Hepatocyte (in vitro differentiated cells): Measurements from ENCODE around the gene CDH12. TPM values are rescaled to one million over a fixed set of nuclear protein-coding genes. Genes with fewer than 3 reads are reported as not detected.

Experiments
- DNase-seq: peaks from one replicate; pipeline ENCODE4 v3.0.0-alpha.2; 2016; ENCODE audit warnings: low spot score
- H2AFZ ChIP-seq: fragments of 200-600 bp; sonication (generic); 2 replicates; pipeline ENCODE4 v1.6.0; 2016; ENCODE audit warnings: antibody characterized with exemption, mild to moderate bottlenecking
- H3K27ac ChIP-seq: fragments of 200-600 bp; sonication (generic); 2 replicates; pipeline ENCODE4 v1.5.1; 2016; ENCODE audit warnings: mild to moderate bottlenecking
- H3K27me3 ChIP-seq: fragments of 200-600 bp; sonication (generic); 2 replicates; pipeline ENCODE4 v1.6.1; 2016
- H3K36me3 ChIP-seq: fragments of 200-600 bp; sonication (generic); replicated peaks from 2 replicates; pipeline ENCODE4 v1.5.1; 2016; ENCODE audit warnings: low read depth; ENCODE audit not compliant: insufficient read depth
- H3K4me1 ChIP-seq: fragments of 200-600 bp; sonication (generic); 2 replicates; pipeline ENCODE4 v1.5.1; 2016; ENCODE audit warnings: mild to moderate bottlenecking, moderate library complexity; ENCODE audit not compliant: insufficient read depth
- H3K4me2 ChIP-seq: fragments of 200-600 bp; sonication (generic); 2 replicates; pipeline ENCODE4 v1.6.0; 2016
- H3K4me3 ChIP-seq: fragments of 200-600 bp; sonication (generic); 2 replicates; pipeline ENCODE4 v1.5.1; 2016; ENCODE audit warnings: mild to moderate bottlenecking
- H3K79me2 ChIP-seq: fragments of 200-600 bp; sonication (generic); 2 replicates; pipeline ENCODE4 v1.6.0; 2017; ENCODE audit warnings: mild to moderate bottlenecking
- H3K9me2 ChIP-seq: fragments of 200-600 bp; sonication (generic); replicated peaks from 2 replicates; pipeline ENCODE4 v1.6.0; 2017; ENCODE audit warnings: mild to moderate bottlenecking; ENCODE audit not compliant: insufficient read depth
- H3K9me3 ChIP-seq: fragments of 200-600 bp; sonication (generic); 2 replicates; pipeline ENCODE4 v1.5.1; 2016; ENCODE audit warnings: low read depth, mild to moderate bottlenecking
- H4K20me1 ChIP-seq: fragments of 200-600 bp; sonication (generic); 2 replicates; pipeline ENCODE4 v1.6.0; 2016; ENCODE audit warnings: mild to moderate bottlenecking; ENCODE audit not compliant: insufficient read depth, poor library complexity, severe bottlenecking
- EZH2 ChIP-seq: fragments of 200-600 bp; sonication (generic); IDR thresholded peaks from 2 replicates; pipeline ENCODE4 v1.6.1; 2016; ENCODE audit warnings: antibody characterized with exemption, mild to moderate bottlenecking, borderline replicate concordance
- EZH2phosphoT487 ChIP-seq: fragments of 200-600 bp; sonication (generic); IDR thresholded peaks from one replicate; pipeline ENCODE4 v1.6.1; 2018; ENCODE audit warnings: antibody characterized with exemption, mild to moderate bottlenecking, low read depth, moderate library complexity; ENCODE audit not compliant: unreplicated experiment, severe bottlenecking
- WGBS: methylation state at CpG from one replicate; pipeline ENCODE4 v1.1.6; 2016; ENCODE audit warnings: low lambda C conversion rate; ENCODE audit errors: missing lambda C conversion rate; 5-methylcytosine and 5-hydroxymethylcytosine counted together
- polyA plus RNA-seq: library from polyadenylated mRNA; unstranded; fragments of >200 nt; fragmentation: Nextera tagmentation; extraction: Ambion mirVana; gene quantifications from 2 replicates; pipeline ENCODE4 v1.2.1, GENCODE V29; 2016
- total RNA-seq: library from RNA; depleted of rRNA; stranded (reverse); fragments of >200 nt; gene quantifications from 2 replicates; pipeline ENCODE4 v1.2.3, GENCODE V29; 2014
- TF ChIP-seq, protein P1 (sequence below): fragments of 200-600 bp; sonication (generic); IDR thresholded peaks from 2 replicates; pipeline ENCODE4 v1.5.1; 2016; ENCODE audit warnings: antibody characterized with exemption, mild to moderate bottlenecking; ENCODE audit not compliant: poor library complexity

CDH12 gene
- total and polyA plus RNA-seq, 2 experiments from 2014 or later = 15.4 to 44.5 TPM

DNA sequence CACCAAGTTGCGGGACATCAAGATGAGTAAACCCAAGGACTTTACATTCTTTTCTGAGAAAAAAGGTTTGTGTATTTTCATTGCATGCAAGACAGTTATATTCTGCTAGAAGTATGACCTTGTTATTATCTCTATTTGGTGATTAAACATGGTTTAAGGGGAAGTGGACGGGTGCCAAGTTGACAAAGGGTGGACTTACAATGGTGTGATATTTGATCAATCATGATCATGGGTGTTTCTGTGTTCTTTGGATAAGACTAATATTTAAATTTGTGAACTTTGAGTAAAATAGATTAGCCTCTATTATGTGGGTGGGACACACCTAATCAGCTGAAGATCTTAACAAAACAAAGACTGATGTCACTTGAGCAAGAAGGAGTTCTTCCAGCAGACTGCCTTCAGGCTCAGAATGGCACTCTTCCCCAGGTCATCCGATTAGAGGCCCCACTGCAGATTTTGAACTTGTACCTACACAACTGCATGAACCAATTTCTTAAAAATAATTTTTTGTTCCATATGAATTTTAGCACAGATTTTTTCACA, 782.9 kb downstream of the CDH12 start:
- 66% methylated on average over 3 of the region's 3 CpGs for WGBS
- TF ChIP-seq, protein P1, sequence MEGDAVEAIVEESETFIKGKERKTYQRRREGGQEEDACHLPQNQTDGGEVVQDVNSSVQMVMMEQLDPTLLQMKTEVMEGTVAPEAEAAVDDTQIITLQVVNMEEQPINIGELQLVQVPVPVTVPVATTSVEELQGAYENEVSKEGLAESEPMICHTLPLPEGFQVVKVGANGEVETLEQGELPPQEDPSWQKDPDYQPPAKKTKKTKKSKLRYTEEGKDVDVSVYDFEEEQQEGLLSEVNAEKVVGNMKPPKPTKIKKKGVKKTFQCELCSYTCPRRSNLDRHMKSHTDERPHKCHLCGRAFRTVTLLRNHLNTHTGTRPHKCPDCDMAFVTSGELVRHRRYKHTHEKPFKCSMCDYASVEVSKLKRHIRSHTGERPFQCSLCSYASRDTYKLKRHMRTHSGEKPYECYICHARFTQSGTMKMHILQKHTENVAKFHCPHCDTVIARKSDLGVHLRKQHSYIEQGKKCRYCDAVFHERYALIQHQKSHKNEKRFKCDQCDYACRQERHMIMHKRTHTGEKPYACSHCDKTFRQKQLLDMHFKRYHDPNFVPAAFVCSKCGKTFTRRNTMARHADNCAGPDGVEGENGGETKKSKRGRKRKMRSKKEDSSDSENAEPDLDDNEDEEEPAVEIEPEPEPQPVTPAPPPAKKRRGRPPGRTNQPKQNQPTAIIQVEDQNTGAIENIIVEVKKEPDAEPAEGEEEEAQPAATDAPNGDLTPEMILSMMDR = no peak
- TF ChIP-seq EZH2 = no peak
- peak; percentile 58 for DNase-seq
- Histone ChIP-seq H3K4me1 (peaks cover 3% of the 10 kb centered on the region), H3K4me2 (peak overlapping the region; percentile 10), H2AFZ (no peak overlapping the region), H3K4me3 (no peak overlapping the region), H4K20me1 (no peaks in the 10 kb centered on the region), H3K79me2 (peaks cover 4% of the 10 kb centered on the region), H3K9me2 (no peaks in the 10 kb centered on the region), H3K27ac (peak overlapping the region; percentile 57), H3K9me3 (no peaks in the 10 kb centered on the region), H3K36me3 (no peaks in the 10 kb centered on the region), H3K27me3 (no peaks in the 10 kb centered on the region)

DNA sequence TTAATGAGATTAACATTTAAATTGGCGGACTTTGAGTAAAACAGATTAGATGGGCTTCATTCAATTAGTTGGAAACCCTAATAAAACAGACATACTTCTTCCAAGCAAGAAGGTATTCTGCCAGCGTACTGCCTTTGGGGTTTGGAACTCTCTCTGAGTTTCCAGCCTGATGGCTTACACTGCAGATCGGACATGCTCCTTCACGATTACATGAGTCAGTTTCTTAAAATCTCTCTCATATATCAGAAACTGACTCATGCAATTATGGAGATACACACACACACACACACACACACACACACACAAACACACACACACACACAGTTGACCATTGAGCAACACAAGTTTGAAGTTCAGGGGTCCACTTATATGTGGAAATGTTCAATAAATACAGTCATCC, 789.4 kb downstream of the CDH12 start:
- no peaks in the 10 kb centered on the region for H3K4me1 ChIP-seq
- peaks cover 6% of the 10 kb centered on the region for H3K79me2 ChIP-seq
- H4K20me1 ChIP-seq = no peaks in the 10 kb centered on the region
- no peaks in the 10 kb centered on the region for H3K9me2 ChIP-seq
- no peaks in the 10 kb centered on the region for H3K27me3 ChIP-seq
- TF ChIP-seq, protein P1 = no peak
- TF ChIP-seq EZH2phosphoT487 = no peak
- 89% methylated on average over 4 of the region's 4 CpGs for WGBS
- no peak overlapping the region for H3K4me2 ChIP-seq
- DNase-seq = no peak
- H3K36me3 ChIP-seq = no peaks in the 10 kb centered on the region
- no peaks in the 10 kb centered on the region for H3K9me3 ChIP-seq
- H2AFZ ChIP-seq = no peak overlapping the region
- H3K27ac ChIP-seq = no peak overlapping the region
- H3K4me3 ChIP-seq = no peak overlapping the region

DNA sequence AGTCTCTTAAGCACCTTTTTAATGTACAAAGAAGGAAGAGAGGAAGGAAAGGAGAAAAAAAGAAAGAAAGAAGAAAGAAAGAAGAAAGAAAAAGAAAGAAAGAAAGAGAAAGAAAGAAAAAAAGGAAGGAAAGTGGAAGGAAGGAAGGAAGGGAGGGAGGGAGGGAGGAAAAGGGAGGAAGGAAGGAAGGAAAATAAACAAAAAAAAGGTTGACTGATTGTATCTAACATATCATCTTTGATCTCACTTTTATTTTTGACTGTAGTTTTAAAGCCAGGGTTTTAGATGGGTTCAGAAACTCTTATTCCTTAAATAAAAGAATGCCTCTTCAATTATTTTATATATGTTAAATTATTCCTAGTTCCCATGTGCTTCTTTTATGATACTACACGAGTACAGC, 794.5 kb downstream of the CDH12 start:
- Histone ChIP-seq H3K4me3 (no peak overlapping the region), H3K4me2 (no peak overlapping the region), H3K27me3 (no peaks in the 10 kb centered on the region), H3K9me2 (no peaks in the 10 kb centered on the region), H3K9me3 (no peaks in the 10 kb centered on the region), H3K4me1 (no peaks in the 10 kb centered on the region), H4K20me1 (no peaks in the 10 kb centered on the region), H3K79me2 (peaks cover 3% of the 10 kb centered on the region), H2AFZ (no peak overlapping the region), H3K36me3 (no peaks in the 10 kb centered on the region), H3K27ac (no peak overlapping the region)
- DNase-seq = no peak
- 61% methylated on average over 1 of the region's 1 CpG for WGBS
- TF ChIP-seq EZH2phosphoT487 (no peak), EZH2 (no peak)
- TF ChIP-seq, protein P1 = no peak

DNA sequence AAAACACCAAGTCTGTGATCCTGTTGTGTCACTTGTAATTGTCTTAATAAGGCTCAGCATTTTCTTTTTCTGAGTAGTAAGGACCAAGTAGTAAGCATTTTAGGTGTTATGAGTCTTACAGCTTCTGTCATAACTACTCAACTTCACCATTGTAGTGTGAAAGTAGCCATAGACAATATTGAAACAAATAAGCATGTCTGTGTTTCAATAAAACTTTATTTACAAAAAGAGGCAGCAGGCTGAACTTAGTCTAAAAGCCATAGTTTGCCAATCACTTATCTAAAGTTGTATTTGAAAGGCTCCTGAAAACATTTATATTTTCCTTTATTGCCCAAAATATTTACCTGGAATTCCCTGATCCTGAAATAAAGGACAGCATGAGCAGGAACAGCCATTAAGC, 796.1 kb downstream of the CDH12 start:
- Histone ChIP-seq H3K36me3 (no peaks in the 10 kb centered on the region), H3K9me3 (no peaks in the 10 kb centered on the region), H3K27ac (no peak overlapping the region), H3K4me2 (no peak overlapping the region), H3K9me2 (no peaks in the 10 kb centered on the region), H3K79me2 (no peaks in the 10 kb centered on the region), H4K20me1 (no peaks in the 10 kb centered on the region), H3K4me3 (no peak overlapping the region), H2AFZ (no peak overlapping the region), H3K4me1 (no peaks in the 10 kb centered on the region), H3K27me3 (no peaks in the 10 kb centered on the region)
- DNase-seq = no peak
- TF ChIP-seq EZH2phosphoT487 (no peak), EZH2 (no peak)
- TF ChIP-seq, protein P1 = no peak
